AG09319 (cell line): Measurements from ENCODE around the gene CTBP2.

Source experiments
- DNase-seq: peaks from one replicate; pipeline ENCODE4 v3.0.0-alpha.2; 2010; ENCODE audit warnings: low read depth; ENCODE audit errors: extremely low read depth
- CTCF ChIP-seq: IDR thresholded peaks from 2 replicates; pipeline ENCODE4 v1.5.1; 2011; ENCODE audit warnings: low read depth, mild to moderate bottlenecking, inconsistent platforms, low read length, moderate library complexity

Gene CTBP2

GRCh38 chr10:124997306-124997705 is 163.1 kb downstream of the CTBP2 start:
- no peak for DNase-seq

GRCh38 chr10:124996854-124997215 is 163.5 kb downstream of the CTBP2 start:
- TF ChIP-seq CTCF: no peak
- no peak for DNase-seq

More at GRCh38 chr10:124997306-124997705, 163.1 kb downstream of the CTBP2 start:
- no peak for TF ChIP-seq CTCF

- DNase-seq: no peak
- TF ChIP-seq CTCF: no peak
Observed at GRCh38 chr10:124996127-124996853, 164.1 kb downstream of the CTBP2 start.

- DNase-seq: no peak
- TF ChIP-seq CTCF: no peak
Observed at GRCh38 chr10:124995605-124996004, 164.8 kb downstream of the CTBP2 start.

- TF ChIP-seq CTCF: no peak
- DNase-seq: no peak
Observed at GRCh38 chr10:124994573-124995473, 165.5 kb downstream of the CTBP2 start.

GRCh38 chr10:124993736-124994451 is 166.5 kb downstream of the CTBP2 start:
- no peak for DNase-seq
- TF ChIP-seq CTCF: no peak
